ENCODE measurements around the gene KRTAP23-1.

The KRTAP23-1 gene

GRCh38 chr21:30348506-30348905, at the start of gene KRTAP23-1:
Gene KRTAP23-1 (minus strand): TSS chr21:30348606. CDS start chr21:30348606, 0 bp downstream.
- no peak for DNase-seq (ENCODE audit: low spot score)

- DNase-seq (ENCODE audit: low spot score), result no peak
Measured at GRCh38 chr21:30395731-30396130, 47.3 kb upstream of the KRTAP23-1 start, which contains the start of gene KRTAP13-1. Gene KRTAP13-1 (plus strand): TSS chr21:30396031. CDS start chr21:30396087, 56 bp downstream.

GRCh38 chr21:30391492-30392025, 43.2 kb upstream of the KRTAP23-1 start:
- DNase-seq (ENCODE audit: low spot score), result no peak

- no peak for DNase-seq (ENCODE audit: low spot score)
Measured at GRCh38 chr21:30382201-30382600, 33.8 kb upstream of the KRTAP23-1 start.

- DNase-seq (ENCODE audit: low spot score), result no peak
Measured at GRCh38 chr21:30372139-30372770, 23.8 kb upstream of the KRTAP23-1 start, which contains the start of gene KRTAP13-2. Gene KRTAP13-2 (minus strand): TSS chr21:30372271. CDS start chr21:30372213, 58 bp downstream.

GRCh38 chr21:30355906-30356305, 7.5 kb upstream of the KRTAP23-1 start:
- DNase-seq (ENCODE audit: low spot score), result no peak

- peak; percentile 40 for DNase-seq (ENCODE audit: low spot score)
Measured at GRCh38 chr21:30354308-30355005, 6.1 kb upstream of the KRTAP23-1 start.

GRCh38 chr21:30351534-30351933, 3.1 kb upstream of the KRTAP23-1 start:
- DNase-seq (ENCODE audit: low spot score), result no peak

GRCh38 chr21:30349572-30349971, 1.2 kb upstream of the KRTAP23-1 start:
- no peak for DNase-seq (ENCODE audit: low spot score)

- DNase-seq (ENCODE audit: low spot score), result no peak
Measured at GRCh38 chr21:30345014-30345413, 3.4 kb downstream of the KRTAP23-1 start.

GRCh38 chr21:30340714-30341573, 7.5 kb downstream of the KRTAP23-1 start:
- peak; percentile 44 for DNase-seq (ENCODE audit: low spot score)

- DNase-seq (ENCODE audit: low spot score), result no peak
Measured at GRCh38 chr21:30338717-30339116, 9.7 kb downstream of the KRTAP23-1 start.

GRCh38 chr21:30337772-30338171, 10.6 kb downstream of the KRTAP23-1 start:
- no peak for DNase-seq (ENCODE audit: low spot score)

GRCh38 chr21:30337276-30337744, 11.1 kb downstream of the KRTAP23-1 start, which contains the start of gene KRTAP27-1:
Gene KRTAP27-1 (minus strand): TSS chr21:30337694. CDS start chr21:30337668, 26 bp downstream.
- no peak for DNase-seq (ENCODE audit: low spot score)

- no peak for DNase-seq (ENCODE audit: low spot score)
Measured at GRCh38 chr21:30336596-30336995, 11.8 kb downstream of the KRTAP23-1 start.

GRCh38 chr21:30333736-30334135, 14.7 kb downstream of the KRTAP23-1 start:
- DNase-seq (ENCODE audit: low spot score), result no peak

- no peak for DNase-seq (ENCODE audit: low spot score)
Measured at GRCh38 chr21:30332681-30333080, 15.7 kb downstream of the KRTAP23-1 start.

- DNase-seq (ENCODE audit: low spot score), result no peak
Measured at GRCh38 chr21:30329203-30329875, 19.1 kb downstream of the KRTAP23-1 start.

- no peak for DNase-seq (ENCODE audit: low spot score)
Measured at GRCh38 chr21:30326390-30326789, 22.0 kb downstream of the KRTAP23-1 start.

- DNase-seq (ENCODE audit: low spot score), result no peak
Measured at GRCh38 chr21:30320215-30320614, 28.2 kb downstream of the KRTAP23-1 start, which contains the start of gene KRTAP26-1. Gene KRTAP26-1 (minus strand): TSS chr21:30320315. CDS start chr21:30320035, 280 bp downstream.

GRCh38 chr21:30315701-30316100, 32.7 kb downstream of the KRTAP23-1 start:
- DNase-seq (ENCODE audit: low spot score), result no peak
